ENCODE results near the gene ABCA4. TPM values are rescaled to one million over a fixed set of nuclear protein-coding genes. Genes with fewer than 3 reads are reported as not detected.
"Not testable (repeated sequence)": the region's sequence is repeated elsewhere in the genome, so short reads cannot be mapped to it uniquely, and the experiment has no call there.

Gene ABCA4
- total RNA-seq, 1 experiment from 2014 or later, result not detected

- no peaks in the 10 kb centered on the region for H3K27me3 Mint-ChIP-seq (ENCODE audit: insufficient read depth, unreplicated experiment)
- TF ChIP-seq, protein P1, sequence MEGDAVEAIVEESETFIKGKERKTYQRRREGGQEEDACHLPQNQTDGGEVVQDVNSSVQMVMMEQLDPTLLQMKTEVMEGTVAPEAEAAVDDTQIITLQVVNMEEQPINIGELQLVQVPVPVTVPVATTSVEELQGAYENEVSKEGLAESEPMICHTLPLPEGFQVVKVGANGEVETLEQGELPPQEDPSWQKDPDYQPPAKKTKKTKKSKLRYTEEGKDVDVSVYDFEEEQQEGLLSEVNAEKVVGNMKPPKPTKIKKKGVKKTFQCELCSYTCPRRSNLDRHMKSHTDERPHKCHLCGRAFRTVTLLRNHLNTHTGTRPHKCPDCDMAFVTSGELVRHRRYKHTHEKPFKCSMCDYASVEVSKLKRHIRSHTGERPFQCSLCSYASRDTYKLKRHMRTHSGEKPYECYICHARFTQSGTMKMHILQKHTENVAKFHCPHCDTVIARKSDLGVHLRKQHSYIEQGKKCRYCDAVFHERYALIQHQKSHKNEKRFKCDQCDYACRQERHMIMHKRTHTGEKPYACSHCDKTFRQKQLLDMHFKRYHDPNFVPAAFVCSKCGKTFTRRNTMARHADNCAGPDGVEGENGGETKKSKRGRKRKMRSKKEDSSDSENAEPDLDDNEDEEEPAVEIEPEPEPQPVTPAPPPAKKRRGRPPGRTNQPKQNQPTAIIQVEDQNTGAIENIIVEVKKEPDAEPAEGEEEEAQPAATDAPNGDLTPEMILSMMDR (IDR thresholded peaks at IDR 0.05; ENCODE audit: unreplicated experiment), result no peak
- no TSS peak for BruUV-seq (replicated peaks)
- DNase-seq (ENCODE audit: unreplicated experiment), result no peak
- H3K9me3 Mint-ChIP-seq (ENCODE audit: unreplicated experiment), result peaks cover 18% of the 10 kb centered on the region
- intact Hi-C loops (cut with micrococcal nuclease), result no loop called here
- POLR2A ChIA-PET, result interaction anchor here (0.7 to 1.3 kb wide), 2 partner anchors 11 to 44 kb away, joined by 3 to 4 read pairs; no protein-coding TSS in a partner anchor
- no peak overlapping the region for H3K27ac Mint-ChIP-seq (ENCODE audit: low read depth, unreplicated experiment)
- no peak overlapping the region for H3K4me3 Mint-ChIP-seq (ENCODE audit: unreplicated experiment)
- H3K4me1 Mint-ChIP-seq (ENCODE audit: insufficient read depth, unreplicated experiment), result peaks cover 13% of the 10 kb centered on the region
- H3K36me3 Mint-ChIP-seq (ENCODE audit: insufficient read depth, unreplicated experiment), result no peaks in the 10 kb centered on the region
- CTCF ChIA-PET, result interaction anchor here (0.8 to 2.1 kb wide), 2 partner anchors 48 to 104 kb away, joined by 3 to 9 read pairs; no protein-coding TSS in a partner anchor
These were observed 162.8 kb downstream of the ABCA4 start for GRCh38 chr1:93958032-93958725.

GRCh38 chr1:93955765-93956164, 165.2 kb downstream of the ABCA4 start:
- TF ChIP-seq, protein P1 (IDR thresholded peaks at IDR 0.05; ENCODE audit: unreplicated experiment), result no peak
- no TSS peak for BruUV-seq (replicated peaks)
- ChIA-PET POLR2A (no interaction called here), CTCF (no interaction called here)
- Mint-ChIP-seq H3K36me3 (ENCODE audit: insufficient read depth, unreplicated experiment) (no peaks in the 10 kb centered on the region), H3K27me3 (ENCODE audit: insufficient read depth, unreplicated experiment) (no peaks in the 10 kb centered on the region), H3K4me1 (ENCODE audit: insufficient read depth, unreplicated experiment) (peaks cover 3% of the 10 kb centered on the region), H3K27ac (ENCODE audit: low read depth, unreplicated experiment) (no peak overlapping the region), H3K4me3 (ENCODE audit: unreplicated experiment) (no peak overlapping the region), H3K9me3 (ENCODE audit: unreplicated experiment) (peaks cover 18% of the 10 kb centered on the region)
- intact Hi-C loops (cut with micrococcal nuclease), result no loop called here
- no peak for DNase-seq (ENCODE audit: unreplicated experiment)

- DNase-seq (ENCODE audit: unreplicated experiment); intact Hi-C loops (cut with micrococcal nuclease); H3K4me1 Mint-ChIP-seq (ENCODE audit: insufficient read depth, unreplicated experiment); H3K27ac Mint-ChIP-seq (ENCODE audit: low read depth, unreplicated experiment); H3K27me3 Mint-ChIP-seq (ENCODE audit: insufficient read depth, unreplicated experiment); H3K36me3 Mint-ChIP-seq (ENCODE audit: insufficient read depth, unreplicated experiment); BruUV-seq (replicated peaks); H3K4me3 Mint-ChIP-seq (ENCODE audit: unreplicated experiment); H3K9me3 Mint-ChIP-seq (ENCODE audit: unreplicated experiment): not testable (repeated sequence)
- ChIA-PET CTCF (interaction anchor here (1.6 kb wide), 1 partner anchor 37 kb away, joined by 3 read pairs; no protein-coding TSS in a partner anchor), POLR2A (interaction anchor here (0.7 kb wide), 1 partner anchor 13 kb away, joined by 4 read pairs; no protein-coding TSS in a partner anchor)
These were observed 173.8 kb downstream of the ABCA4 start for GRCh38 chr1:93947002-93947686.

Other genes with a start within 250 kb of the ABCA4 start
- gene DNTTIP2, start 241.9 kb downstream of the ABCA4 start, total RNA-seq (2022), result 78.1 and 96.5 TPM in 2 replicates
- gene GCLM, start 211.7 kb downstream of the ABCA4 start, total RNA-seq (2022), result 21.1 and 21.3 TPM in 2 replicates
- 38.6 and 46.7 TPM in 2 replicates for gene ARHGAP29, start 116.4 kb upstream of the ABCA4 start, total RNA-seq (2022)